A673 (cell line): ENCODE results near the gene QRFP. TPM values are rescaled to one million over a fixed set of nuclear protein-coding genes. Genes with fewer than 3 reads are reported as not detected.

ENCODE experiments used
- BruUV-seq: library from RNA; stranded (reverse); fragments of 400-500 nt; replicated peaks from 2 replicates; lab custom pipeline; 2021; lab: Mats Ljungman, UMichigan
- CTCF ChIA-PET: fragments of 300-600 bp; sonication (Branson Sonifier 250); formaldehyde crosslinking; loops from one replicate; lab custom pipeline; 2022; ENCODE audit warnings: antibody characterized with exemption; lab: Charles Lee
- POLR2A ChIA-PET: fragments of 300-600 bp; sonication (Branson Sonifier 250); formaldehyde crosslinking; loops from one replicate; lab custom pipeline; 2022; ENCODE audit warnings: antibody characterized with exemption; ENCODE audit not compliant: low non-redundant PET; lab: Charles Lee
- DNase-seq: peaks from one replicate; pipeline ENCODE4 v3.0.0-alpha.2; 2015; ENCODE audit warnings: low spot score
- H3K27ac ChIP-seq: fragments of 200-600 bp; sonication (generic); 2 replicates; pipeline ENCODE4 v1.5.1; 2016; ENCODE audit warnings: mixed run types, low read depth, mild to moderate bottlenecking, mixed read lengths, antibody characterized with exemption, low read length; ENCODE audit not compliant: poor library complexity, severe bottlenecking
- H3K27me3 ChIP-seq: fragments of 200-600 bp; sonication (generic); replicated peaks from 2 replicates; pipeline ENCODE4 v1.6.1; 2017; ENCODE audit warnings: mixed run types, low read depth, mild to moderate bottlenecking, mixed read lengths, antibody characterized with exemption, low read length; ENCODE audit not compliant: insufficient read depth, poor library complexity
- H3K36me3 ChIP-seq: fragments of 200-600 bp; sonication (generic); 2 replicates; pipeline ENCODE4 v1.6.1; 2016; ENCODE audit warnings: mixed run types, mild to moderate bottlenecking, mixed read lengths, antibody characterized with exemption, low read length; ENCODE audit not compliant: insufficient read depth, poor library complexity, severe bottlenecking
- H3K4me1 ChIP-seq: fragments of 200-600 bp; sonication (generic); 2 replicates; pipeline ENCODE4 v1.6.1; 2017; ENCODE audit warnings: mixed run types, mild to moderate bottlenecking, mixed read lengths, antibody characterized with exemption, low read length; ENCODE audit not compliant: insufficient read depth, poor library complexity, severe bottlenecking
- H3K4me3 ChIP-seq: fragments of 200-600 bp; sonication (generic); 2 replicates; pipeline ENCODE4 v1.5.1; 2016; ENCODE audit warnings: low read depth, mixed run types, mild to moderate bottlenecking, mixed read lengths, low read length; ENCODE audit not compliant: poor library complexity, severe bottlenecking
- H3K9me3 ChIP-seq: fragments of 200-600 bp; sonication (generic); 2 replicates; pipeline ENCODE4 v1.6.1; 2016; ENCODE audit warnings: mixed run types, low read depth, mild to moderate bottlenecking, mixed read lengths, antibody characterized with exemption, low read length; ENCODE audit not compliant: poor library complexity, severe bottlenecking
- EZH2 ChIP-seq: fragments of 200-600 bp; sonication (generic); IDR thresholded peaks from 2 replicates; pipeline ENCODE4 v1.6.1; 2017; ENCODE audit warnings: borderline replicate concordance, low read depth, mild to moderate bottlenecking, mixed read lengths, antibody characterized with exemption, low read length; ENCODE audit not compliant: poor library complexity, severe bottlenecking
- intact Hi-C: fragments of 100-400 bp; cut with micrococcal nuclease; formaldehyde crosslinking; loops from one replicate; pipeline ENCODE4 v1.10.0; 2022; ENCODE audit not compliant: unreplicated experiment
- total RNA-seq: library from RNA; stranded (reverse); gene quantifications from 2 replicates; pipeline ENCODE4 v1.2.3, GENCODE V29; 2021
- TF ChIP-seq, protein P1 (sequence below): fragments of 300-800, 200-600 bp; sonication (generic); conservative IDR thresholded peaks from 2 replicates; pipeline ENCODE4 v1.5.1; 2017; ENCODE audit warnings: low read depth, mild to moderate bottlenecking, antibody characterized with exemption, low read length, moderate library complexity, mixed read lengths

QRFP gene
- total RNA-seq, 1 experiment from 2014 or later, result not detected

DNA sequence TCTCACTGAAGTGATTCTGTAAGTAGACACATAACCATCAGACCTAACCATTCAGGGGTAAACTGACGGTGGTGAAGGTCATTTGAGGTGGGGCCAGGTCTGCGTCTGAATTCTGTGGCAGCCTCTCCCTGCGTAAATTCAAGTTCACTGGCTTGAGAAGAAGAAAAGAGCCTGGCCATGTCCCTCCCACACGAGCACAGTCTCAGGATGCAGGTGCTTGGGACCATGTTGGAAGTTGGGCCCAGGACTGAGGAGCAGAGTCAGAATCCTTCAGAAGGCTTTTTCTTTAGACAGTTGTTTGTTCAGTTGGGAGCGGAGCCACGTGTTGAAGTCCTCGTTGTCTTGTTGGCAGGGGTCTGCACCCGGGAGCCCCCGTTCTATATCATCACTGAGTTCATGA, 24.1 kb downstream of the QRFP start:
- DNase-seq, result no peak
- Histone ChIP-seq H3K27me3 (no peaks in the 10 kb centered on the region), H3K36me3 (peaks cover 59% of the 10 kb centered on the region), H3K4me1 (peaks cover 23% of the 10 kb centered on the region), H3K27ac (no peak overlapping the region), H3K4me3 (no peak overlapping the region), H3K9me3 (no peaks in the 10 kb centered on the region)
- TF ChIP-seq, protein P1, sequence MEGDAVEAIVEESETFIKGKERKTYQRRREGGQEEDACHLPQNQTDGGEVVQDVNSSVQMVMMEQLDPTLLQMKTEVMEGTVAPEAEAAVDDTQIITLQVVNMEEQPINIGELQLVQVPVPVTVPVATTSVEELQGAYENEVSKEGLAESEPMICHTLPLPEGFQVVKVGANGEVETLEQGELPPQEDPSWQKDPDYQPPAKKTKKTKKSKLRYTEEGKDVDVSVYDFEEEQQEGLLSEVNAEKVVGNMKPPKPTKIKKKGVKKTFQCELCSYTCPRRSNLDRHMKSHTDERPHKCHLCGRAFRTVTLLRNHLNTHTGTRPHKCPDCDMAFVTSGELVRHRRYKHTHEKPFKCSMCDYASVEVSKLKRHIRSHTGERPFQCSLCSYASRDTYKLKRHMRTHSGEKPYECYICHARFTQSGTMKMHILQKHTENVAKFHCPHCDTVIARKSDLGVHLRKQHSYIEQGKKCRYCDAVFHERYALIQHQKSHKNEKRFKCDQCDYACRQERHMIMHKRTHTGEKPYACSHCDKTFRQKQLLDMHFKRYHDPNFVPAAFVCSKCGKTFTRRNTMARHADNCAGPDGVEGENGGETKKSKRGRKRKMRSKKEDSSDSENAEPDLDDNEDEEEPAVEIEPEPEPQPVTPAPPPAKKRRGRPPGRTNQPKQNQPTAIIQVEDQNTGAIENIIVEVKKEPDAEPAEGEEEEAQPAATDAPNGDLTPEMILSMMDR, result no peak
- TF ChIP-seq EZH2, result no peak
- no TSS peak for BruUV-seq
- ChIA-PET POLR2A (no interaction called here), CTCF (interaction anchor here (0.6 kb wide), 2 partner anchors 51 to 164 kb away, joined by 4 to 6 read pairs; no protein-coding TSS in a partner anchor)
- intact Hi-C loops, result no loop called here

DNA sequence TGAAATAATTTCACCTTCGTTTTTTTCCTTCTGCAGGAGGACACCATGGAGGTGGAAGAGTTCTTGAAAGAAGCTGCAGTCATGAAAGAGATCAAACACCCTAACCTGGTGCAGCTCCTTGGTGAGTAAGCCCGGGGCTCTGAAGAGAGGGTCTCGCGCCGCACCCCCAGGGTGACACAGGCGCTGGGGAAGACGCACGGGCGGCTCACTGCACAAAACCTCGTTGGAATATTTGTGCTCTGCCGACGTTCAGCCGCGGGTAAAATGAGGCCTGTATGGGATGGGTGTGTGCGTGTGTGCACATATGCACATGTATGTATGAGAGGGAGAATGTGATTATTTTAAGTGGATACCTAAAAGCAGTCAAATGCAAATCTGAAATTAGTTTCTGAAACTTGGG, 24.5 kb downstream of the QRFP start:
- H3K9me3 ChIP-seq, result no peaks in the 10 kb centered on the region
- no peak for TF ChIP-seq EZH2
- TF ChIP-seq, protein P1, result no peak
- H3K27ac ChIP-seq, result no peak overlapping the region
- DNase-seq, result no peak
- POLR2A ChIA-PET, result no interaction called here
- peaks cover 23% of the 10 kb centered on the region for H3K4me1 ChIP-seq
- H3K27me3 ChIP-seq, result no peaks in the 10 kb centered on the region
- H3K4me3 ChIP-seq, result no peak overlapping the region
- intact Hi-C loops, result no loop called here
- CTCF ChIA-PET, result interaction anchor here (0.6 kb wide), 2 partner anchors 51 to 163 kb away, joined by 4 to 6 read pairs; no protein-coding TSS in a partner anchor
- BruUV-seq, result no TSS peak
- peaks cover 59% of the 10 kb centered on the region for H3K36me3 ChIP-seq

DNA sequence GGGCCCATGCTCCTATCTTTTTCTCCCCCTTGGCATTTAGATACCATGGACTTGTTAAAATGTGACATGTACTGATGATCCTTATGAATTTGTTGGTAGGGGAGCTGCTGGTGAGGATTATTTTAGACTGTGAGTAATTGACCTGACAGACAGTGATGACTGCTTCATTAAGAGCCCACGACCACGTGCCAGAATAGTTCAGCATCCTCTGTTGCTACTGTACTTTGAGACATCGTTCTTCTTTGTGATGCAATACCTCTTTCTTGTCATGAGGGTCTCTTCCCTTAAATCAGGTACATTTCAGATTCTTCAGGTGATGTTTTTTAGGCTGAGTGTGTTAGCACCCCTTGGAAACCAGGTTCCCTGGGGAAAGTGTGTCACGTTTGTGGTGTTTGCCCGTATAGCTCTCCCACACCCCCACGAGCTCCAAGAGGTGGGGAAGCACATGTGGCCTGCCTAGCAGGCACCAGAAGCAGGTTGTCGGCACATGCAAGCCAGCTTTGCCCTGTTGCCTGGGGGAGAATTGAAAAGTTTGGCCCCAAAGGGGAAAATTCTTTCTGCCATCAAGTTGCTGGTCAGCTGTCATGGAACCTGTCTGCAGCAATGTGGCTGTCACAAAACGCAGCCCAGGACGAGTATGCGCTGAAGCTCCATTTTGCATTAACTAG, 25.1 kb downstream of the QRFP start:
- Histone ChIP-seq H3K9me3 (no peaks in the 10 kb centered on the region), H3K27ac (no peak overlapping the region), H3K4me3 (no peak overlapping the region), H3K36me3 (peaks cover 59% of the 10 kb centered on the region), H3K27me3 (no peaks in the 10 kb centered on the region), H3K4me1 (peaks cover 23% of the 10 kb centered on the region)
- DNase-seq, result no peak
- ChIA-PET POLR2A (no interaction called here), CTCF (interaction anchor here (0.6 kb wide), 1 partner anchor 52 kb away, joined by 4 read pairs; no protein-coding TSS in a partner anchor)
- intact Hi-C loops, result loop anchor here (2.0 kb wide), 1 partner anchor 127 kb away; no protein-coding TSS in a partner anchor
- TF ChIP-seq EZH2, result no peak
- TF ChIP-seq, protein P1, result no peak
- BruUV-seq, result no TSS peak
